GM23338 (cell line): ENCODE data around the gene CYP46A1.

Experiments used
- CTCF ChIP-seq, 2 experiments: fragments of 200-600 bp in 1 of 2; sonication (generic) in 1 of 2; conservative IDR thresholded peaks; 2 replicates each; pipeline versions ENCODE4 v1.5.1 to v1.6.1; 2016 to 2017; ENCODE audit warnings: antibody characterized with exemption in 2 of 2, low read depth in 2 of 2, mild to moderate bottlenecking in 2 of 2, moderate library complexity in 1 of 2
- EZH2 ChIP-seq: fragments of 200-600 bp; sonication (generic); IDR thresholded peaks from one replicate; pipeline ENCODE4 v1.8.0; 2017; ENCODE audit warnings: antibody characterized with exemption, mild to moderate bottlenecking, low read depth; ENCODE audit not compliant: unreplicated experiment
- POLR2AphosphoS5 ChIP-seq: IDR thresholded peaks from 2 replicates; pipeline ENCODE4 v1.6.1; 2016; ENCODE audit warnings: antibody characterized with exemption, low read depth
- REST ChIP-seq: IDR thresholded peaks from one replicate; pipeline ENCODE4 v1.6.1; 2018; ENCODE audit warnings: antibody characterized with exemption; ENCODE audit not compliant: unreplicated experiment

GRCh38 chr14:99768381-99768780 lies 84.3 kb downstream of the CYP46A1 start:
- no peak for TF ChIP-seq CTCF (conservative IDR thresholded peaks at IDR 0.05; ENCODE audit: low read depth in 2 of 2)
- no peak for TF ChIP-seq POLR2AphosphoS5
- no peak for TF ChIP-seq REST
- TF ChIP-seq EZH2 = no peak
